GM12878 (cell line): ENCODE measurements around the gene LLCFC1.

Experiments used
- CEBPB ChIP-seq, 2 experiments: fragments of 150-350 bp in 1 of 2; IDR thresholded peaks; 2 replicates each; pipeline ENCODE4 v1.6.1; 2012 to 2014; ENCODE audit warnings: low read depth in 2 of 2, low read length in 2 of 2, borderline replicate concordance in 1 of 2, inconsistent platforms in 1 of 2
- EZH2 ChIP-seq: IDR thresholded peaks from 2 replicates; pipeline ENCODE4 v1.6.1; 2012; ENCODE audit warnings: low read depth, mild to moderate bottlenecking, control low read depth, inconsistent platforms, low read length, borderline replicate concordance; ENCODE audit not compliant: control insufficient read depth
- MYC ChIP-seq: IDR thresholded peaks from 2 replicates; pipeline ENCODE4 v1.6.1; 2011; ENCODE audit warnings: mild to moderate bottlenecking, low read length, moderate library complexity, inconsistent platforms; ENCODE audit not compliant: insufficient read depth, insufficient replicate concordance, insufficient read length, severe bottlenecking
- POLR2A ChIP-seq: IDR thresholded peaks from 2 replicates; pipeline ENCODE4 v1.6.1; 2011; ENCODE audit warnings: low read depth, mild to moderate bottlenecking, low read length
- POLR2AphosphoS5 ChIP-seq: IDR thresholded peaks from 2 replicates; pipeline ENCODE4 v1.6.1; 2011; ENCODE audit warnings: mild to moderate bottlenecking, low read length, inconsistent platforms
- SPI1 ChIP-seq: IDR thresholded peaks from 2 replicates; pipeline ENCODE4 v1.6.1; 2011; ENCODE audit warnings: low read depth, mild to moderate bottlenecking, low read length, moderate library complexity, borderline replicate concordance; ENCODE audit not compliant: insufficient read depth
- TAF1 ChIP-seq: IDR thresholded peaks from 2 replicates; pipeline ENCODE4 v1.6.1; 2011; ENCODE audit warnings: mild to moderate bottlenecking, low read depth, low read length, borderline replicate concordance
- ZBED1 ChIP-seq: IDR thresholded peaks from 2 replicates; pipeline ENCODE4 v1.6.1; 2016; ENCODE audit warnings: borderline replicate concordance
- ZNF217 ChIP-seq: fragments of 450-650 bp; IDR thresholded peaks from 2 replicates; pipeline ENCODE4 v1.6.1; 2017; ENCODE audit warnings: antibody characterized with exemption, mild to moderate bottlenecking
- TF ChIP-seq, protein P1 (sequence below): IDR thresholded peaks from 2 replicates; pipeline ENCODE4 v1.6.1; 2012; ENCODE audit warnings: low read depth, low read length, improper control_type of control experiment
- TF ChIP-seq, protein P2 (sequence below): IDR thresholded peaks from 2 replicates; pipeline ENCODE4 v1.6.1; 2012; ENCODE audit warnings: mild to moderate bottlenecking, low read depth, low read length
- TF ChIP-seq, protein P3 (sequence below): IDR thresholded peaks from 2 replicates; pipeline ENCODE4 v1.6.1; 2012; ENCODE audit warnings: low read depth, low read length, improper control_type of control experiment
- TF ChIP-seq, protein P4 (sequence below), 3 experiments: IDR thresholded peaks in 2 of 3; conservative IDR thresholded peaks in 1 of 3; 2 replicates each; pipeline ENCODE4 v1.5.1; 2011; ENCODE audit warnings: low read depth in 3 of 3, low read length in 3 of 3, mild to moderate bottlenecking in 3 of 3, control low read depth in 2 of 3, moderate library complexity in 2 of 3, inconsistent platforms in 1 of 3, mixed read lengths in 1 of 3; ENCODE audit not compliant: control insufficient read depth in 2 of 3, insufficient read depth in 1 of 3; ENCODE audit errors: extremely low read depth in 1 of 3
- TF ChIP-seq, protein P5 (sequence below): fragments of 450-650 bp; IDR thresholded peaks from 2 replicates; pipeline ENCODE4 v1.6.1; 2016; ENCODE audit warnings: mild to moderate bottlenecking

DNA sequence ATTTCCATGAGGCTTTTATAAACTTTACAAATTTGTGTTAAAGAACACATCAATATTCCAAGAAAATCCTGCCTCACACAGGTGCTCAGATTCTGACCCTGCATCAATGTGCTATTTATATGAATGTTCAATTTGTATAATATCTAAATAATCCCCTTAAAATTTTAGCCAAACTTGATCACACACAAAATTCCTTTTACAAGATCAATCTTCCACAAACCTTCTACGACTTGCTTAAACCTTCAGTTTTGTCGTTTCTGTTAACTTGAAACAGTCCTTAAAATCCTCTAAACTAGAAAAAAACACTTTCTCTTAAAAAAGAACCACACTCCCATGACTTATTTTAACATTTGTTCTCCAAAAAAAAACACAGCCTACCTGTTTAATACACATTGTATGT lies 33.5 kb upstream of the LLCFC1 start:
- TF ChIP-seq TAF1, result no peak
- TF ChIP-seq ZNF217, result no peak
- TF ChIP-seq, protein P1, sequence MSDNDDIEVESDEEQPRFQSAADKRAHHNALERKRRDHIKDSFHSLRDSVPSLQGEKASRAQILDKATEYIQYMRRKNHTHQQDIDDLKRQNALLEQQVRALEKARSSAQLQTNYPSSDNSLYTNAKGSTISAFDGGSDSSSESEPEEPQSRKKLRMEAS, result no peak
- TF ChIP-seq ZBED1, result no peak
- TF ChIP-seq, protein P2, sequence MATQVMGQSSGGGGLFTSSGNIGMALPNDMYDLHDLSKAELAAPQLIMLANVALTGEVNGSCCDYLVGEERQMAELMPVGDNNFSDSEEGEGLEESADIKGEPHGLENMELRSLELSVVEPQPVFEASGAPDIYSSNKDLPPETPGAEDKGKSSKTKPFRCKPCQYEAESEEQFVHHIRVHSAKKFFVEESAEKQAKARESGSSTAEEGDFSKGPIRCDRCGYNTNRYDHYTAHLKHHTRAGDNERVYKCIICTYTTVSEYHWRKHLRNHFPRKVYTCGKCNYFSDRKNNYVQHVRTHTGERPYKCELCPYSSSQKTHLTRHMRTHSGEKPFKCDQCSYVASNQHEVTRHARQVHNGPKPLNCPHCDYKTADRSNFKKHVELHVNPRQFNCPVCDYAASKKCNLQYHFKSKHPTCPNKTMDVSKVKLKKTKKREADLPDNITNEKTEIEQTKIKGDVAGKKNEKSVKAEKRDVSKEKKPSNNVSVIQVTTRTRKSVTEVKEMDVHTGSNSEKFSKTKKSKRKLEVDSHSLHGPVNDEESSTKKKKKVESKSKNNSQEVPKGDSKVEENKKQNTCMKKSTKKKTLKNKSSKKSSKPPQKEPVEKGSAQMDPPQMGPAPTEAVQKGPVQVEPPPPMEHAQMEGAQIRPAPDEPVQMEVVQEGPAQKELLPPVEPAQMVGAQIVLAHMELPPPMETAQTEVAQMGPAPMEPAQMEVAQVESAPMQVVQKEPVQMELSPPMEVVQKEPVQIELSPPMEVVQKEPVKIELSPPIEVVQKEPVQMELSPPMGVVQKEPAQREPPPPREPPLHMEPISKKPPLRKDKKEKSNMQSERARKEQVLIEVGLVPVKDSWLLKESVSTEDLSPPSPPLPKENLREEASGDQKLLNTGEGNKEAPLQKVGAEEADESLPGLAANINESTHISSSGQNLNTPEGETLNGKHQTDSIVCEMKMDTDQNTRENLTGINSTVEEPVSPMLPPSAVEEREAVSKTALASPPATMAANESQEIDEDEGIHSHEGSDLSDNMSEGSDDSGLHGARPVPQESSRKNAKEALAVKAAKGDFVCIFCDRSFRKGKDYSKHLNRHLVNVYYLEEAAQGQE, result no peak
- TF ChIP-seq MYC, result no peak
- no peak for TF ChIP-seq POLR2A
- no peak for TF ChIP-seq EZH2
- TF ChIP-seq, protein P3, sequence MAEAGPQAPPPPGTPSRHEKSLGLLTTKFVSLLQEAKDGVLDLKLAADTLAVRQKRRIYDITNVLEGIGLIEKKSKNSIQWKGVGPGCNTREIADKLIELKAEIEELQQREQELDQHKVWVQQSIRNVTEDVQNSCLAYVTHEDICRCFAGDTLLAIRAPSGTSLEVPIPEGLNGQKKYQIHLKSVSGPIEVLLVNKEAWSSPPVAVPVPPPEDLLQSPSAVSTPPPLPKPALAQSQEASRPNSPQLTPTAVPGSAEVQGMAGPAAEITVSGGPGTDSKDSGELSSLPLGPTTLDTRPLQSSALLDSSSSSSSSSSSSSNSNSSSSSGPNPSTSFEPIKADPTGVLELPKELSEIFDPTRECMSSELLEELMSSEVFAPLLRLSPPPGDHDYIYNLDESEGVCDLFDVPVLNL, result no peak
- no peak for TF ChIP-seq POLR2AphosphoS5
- no peak for TF ChIP-seq CEBPB (IDR thresholded peaks at IDR 0.05; ENCODE audit: borderline replicate concordance in 1 of 2, low read depth in 2 of 2, low read length in 2 of 2)
- TF ChIP-seq, protein P4, sequence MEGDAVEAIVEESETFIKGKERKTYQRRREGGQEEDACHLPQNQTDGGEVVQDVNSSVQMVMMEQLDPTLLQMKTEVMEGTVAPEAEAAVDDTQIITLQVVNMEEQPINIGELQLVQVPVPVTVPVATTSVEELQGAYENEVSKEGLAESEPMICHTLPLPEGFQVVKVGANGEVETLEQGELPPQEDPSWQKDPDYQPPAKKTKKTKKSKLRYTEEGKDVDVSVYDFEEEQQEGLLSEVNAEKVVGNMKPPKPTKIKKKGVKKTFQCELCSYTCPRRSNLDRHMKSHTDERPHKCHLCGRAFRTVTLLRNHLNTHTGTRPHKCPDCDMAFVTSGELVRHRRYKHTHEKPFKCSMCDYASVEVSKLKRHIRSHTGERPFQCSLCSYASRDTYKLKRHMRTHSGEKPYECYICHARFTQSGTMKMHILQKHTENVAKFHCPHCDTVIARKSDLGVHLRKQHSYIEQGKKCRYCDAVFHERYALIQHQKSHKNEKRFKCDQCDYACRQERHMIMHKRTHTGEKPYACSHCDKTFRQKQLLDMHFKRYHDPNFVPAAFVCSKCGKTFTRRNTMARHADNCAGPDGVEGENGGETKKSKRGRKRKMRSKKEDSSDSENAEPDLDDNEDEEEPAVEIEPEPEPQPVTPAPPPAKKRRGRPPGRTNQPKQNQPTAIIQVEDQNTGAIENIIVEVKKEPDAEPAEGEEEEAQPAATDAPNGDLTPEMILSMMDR (IDR thresholded peaks at IDR 0.05 in 2 of 3, conservative IDR thresholded peaks at IDR 0.05 in 1 of 3; ENCODE audit: control insufficient read depth in 2 of 3, extremely low read depth in 1 of 3, insufficient read depth in 1 of 3, low read depth in 3 of 3, low read length in 3 of 3), result no peak
- TF ChIP-seq SPI1, result no peak
- TF ChIP-seq, protein P5, sequence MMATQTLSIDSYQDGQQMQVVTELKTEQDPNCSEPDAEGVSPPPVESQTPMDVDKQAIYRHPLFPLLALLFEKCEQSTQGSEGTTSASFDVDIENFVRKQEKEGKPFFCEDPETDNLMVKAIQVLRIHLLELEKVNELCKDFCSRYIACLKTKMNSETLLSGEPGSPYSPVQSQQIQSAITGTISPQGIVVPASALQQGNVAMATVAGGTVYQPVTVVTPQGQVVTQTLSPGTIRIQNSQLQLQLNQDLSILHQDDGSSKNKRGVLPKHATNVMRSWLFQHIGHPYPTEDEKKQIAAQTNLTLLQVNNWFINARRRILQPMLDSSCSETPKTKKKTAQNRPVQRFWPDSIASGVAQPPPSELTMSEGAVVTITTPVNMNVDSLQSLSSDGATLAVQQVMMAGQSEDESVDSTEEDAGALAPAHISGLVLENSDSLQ, result no peak
